NCI-H2227 (cell line): ENCODE data around the gene TFF1.
A peak's percentile ranks its signal among the peaks of the same experiment; 100 is the strongest.

Experiments
- DNase-seq: peaks from one replicate; lab custom pipeline; 2025; ENCODE audit not compliant: unreplicated experiment; lab: John Stamatoyannopoulos, UW

The TFF1 gene

DNA sequence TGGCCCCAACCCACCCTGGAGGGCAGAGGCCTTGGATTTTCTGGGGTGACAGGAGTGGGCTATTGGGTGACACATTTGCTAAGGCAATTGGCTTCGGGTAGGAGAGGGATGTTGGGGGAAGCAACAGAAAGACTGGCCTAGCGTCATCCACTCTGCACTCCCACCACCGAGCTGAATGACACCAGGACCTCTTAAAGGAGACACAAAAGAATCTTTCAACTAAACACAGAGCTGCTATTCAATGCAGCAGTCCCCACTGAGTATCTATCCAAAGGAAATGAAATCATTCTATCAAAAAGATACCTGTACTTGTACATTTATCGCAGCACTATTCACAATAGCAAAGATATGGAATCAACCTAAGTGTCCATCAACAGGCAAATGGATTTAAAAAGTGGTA lies 21.7 kb downstream of the TFF1 start:
- DNase-seq = no peak

- no peak for DNase-seq
These were observed 22.3 kb downstream of the TFF1 start for GRCh38 chr21:42343963-42344510.

- no peak for DNase-seq
These were observed 22.8 kb downstream of the TFF1 start for GRCh38 chr21:42343556-42343955.

- no peak for DNase-seq
These were observed 23.2 kb downstream of the TFF1 start for GRCh38 chr21:42343101-42343500.

GRCh38 chr21:42341776-42342542 lies 24.4 kb downstream of the TFF1 start:
- DNase-seq = no peak

GRCh38 chr21:42340187-42341050 lies 25.9 kb downstream of the TFF1 start:
- DNase-seq = no peak

GRCh38 chr21:42338729-42339715 lies 27.3 kb downstream of the TFF1 start:
- DNase-seq = no peak

DNA sequence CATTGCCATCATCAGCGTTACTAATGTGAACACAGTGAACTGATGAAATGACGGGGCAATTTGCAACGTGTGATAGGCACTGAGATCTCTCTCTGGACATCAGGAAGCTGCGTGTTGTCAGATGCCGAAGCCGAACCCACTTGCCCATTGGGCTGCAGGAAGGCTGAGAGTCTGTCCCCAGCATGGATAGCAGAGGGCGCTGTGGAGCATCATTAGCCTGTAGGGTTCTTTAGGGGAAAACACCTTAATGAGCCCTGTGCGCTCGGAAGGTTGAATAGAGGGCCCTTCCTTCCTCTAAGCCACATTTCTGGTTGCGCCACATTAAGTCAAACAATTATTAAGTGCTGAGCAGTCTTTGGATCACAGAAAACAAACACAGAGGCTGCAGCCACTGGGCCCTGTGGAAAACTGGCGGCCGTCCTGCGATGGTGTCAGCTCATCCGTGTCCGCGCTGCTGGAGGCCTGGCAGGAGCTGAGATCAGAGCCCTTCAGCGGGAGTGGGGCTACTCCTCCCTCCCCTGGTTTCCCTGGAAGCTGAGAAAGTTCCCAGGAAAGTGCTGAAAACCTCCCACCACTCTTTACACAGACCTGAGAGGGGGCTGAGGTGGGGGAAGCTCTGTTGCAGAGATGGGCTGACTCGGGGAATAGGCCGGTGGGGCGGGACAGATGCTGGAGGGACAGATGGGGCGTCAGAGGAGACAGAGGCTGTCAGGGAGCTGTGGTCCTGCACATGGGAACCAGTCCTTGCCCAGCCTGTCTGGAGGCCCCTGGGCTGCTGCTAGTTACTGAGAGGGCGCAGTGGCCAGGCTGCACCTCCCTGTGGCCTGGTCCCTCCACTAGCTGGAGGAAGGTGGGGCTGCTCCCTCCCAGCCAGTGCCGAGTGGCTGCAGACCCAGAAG lies 28.3 kb downstream of the TFF1 start:
- DNase-seq = peak; percentile 81

- no peak for DNase-seq
These were observed 29.1 kb downstream of the TFF1 start for GRCh38 chr21:42337276-42337675.

DNA sequence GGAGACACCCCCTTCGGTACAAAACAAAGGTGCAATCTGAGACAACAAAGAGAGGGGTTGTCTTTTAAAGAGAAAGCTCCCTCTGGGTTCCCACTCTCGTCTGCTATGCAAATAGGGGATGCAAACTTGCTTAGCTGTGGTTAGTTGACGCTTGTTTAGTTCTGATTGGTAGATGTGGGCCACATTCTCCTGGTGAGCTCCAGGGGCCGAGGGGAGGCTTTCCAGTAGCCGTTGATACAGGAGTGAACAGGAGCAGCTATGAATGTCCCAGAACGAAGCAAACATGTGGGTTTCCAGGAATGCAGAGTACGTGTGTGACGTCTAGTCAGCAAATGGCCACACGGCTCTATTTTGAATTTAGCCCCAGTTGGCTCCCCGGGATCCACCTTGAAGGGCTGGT lies 30.3 kb downstream of the TFF1 start:
- peak; percentile 40 for DNase-seq

DNA sequence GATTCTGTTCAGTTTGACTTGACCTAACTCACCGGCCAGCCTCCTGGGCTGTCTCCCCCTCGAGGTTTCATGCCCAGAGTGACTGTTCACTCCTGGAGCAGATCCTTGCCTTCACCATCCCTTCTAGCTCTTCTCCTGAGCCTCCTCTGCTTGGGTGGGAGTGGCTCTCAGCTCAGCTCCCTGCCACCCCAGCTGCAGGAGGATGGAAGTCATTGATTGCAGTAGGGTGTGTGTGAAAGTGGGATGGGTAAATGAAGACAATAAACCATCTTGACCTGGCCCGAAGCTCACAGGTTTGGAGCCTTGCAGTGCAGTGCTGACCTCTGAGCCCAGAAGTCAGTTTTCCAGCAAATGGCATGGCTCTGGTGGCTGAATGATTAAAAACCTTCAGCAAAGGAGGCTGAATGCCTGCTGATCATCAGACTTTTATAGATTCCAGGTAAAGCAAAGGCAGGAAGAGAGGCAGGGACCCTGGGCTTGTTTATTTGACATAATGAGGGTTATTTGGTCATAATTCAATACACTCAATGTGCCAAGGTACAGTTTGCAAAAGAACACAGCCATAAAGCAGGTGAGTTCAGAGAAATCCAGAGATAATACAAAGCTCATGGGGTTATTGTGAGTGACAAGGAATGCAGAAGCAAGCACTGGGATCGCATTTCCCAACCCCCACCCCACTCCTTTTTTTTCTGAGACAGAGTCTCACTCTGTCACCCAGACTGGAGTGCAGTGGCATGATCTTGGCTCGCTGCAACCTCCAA lies 33.6 kb downstream of the TFF1 start:
- DNase-seq = no peak

DNA sequence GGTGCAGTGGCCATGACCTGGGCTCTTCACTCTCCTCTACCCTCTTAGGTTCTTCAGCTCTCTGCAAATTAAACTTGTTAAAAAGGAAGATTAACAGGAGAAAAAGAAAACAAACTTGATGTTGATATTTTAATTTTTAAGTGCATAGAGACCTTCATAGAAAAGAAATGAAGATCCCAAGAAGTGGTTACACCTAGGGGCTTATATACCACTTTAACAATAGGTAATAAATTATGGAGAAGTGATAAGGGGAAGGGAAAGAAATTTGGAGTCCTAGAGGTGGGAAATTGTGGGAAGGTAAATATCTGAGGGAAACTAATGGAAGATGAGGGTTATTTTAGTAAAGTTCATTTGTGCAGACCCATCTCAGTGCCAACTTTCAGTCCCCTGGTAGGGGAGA lies 34.7 kb downstream of the TFF1 start:
- DNase-seq = no peak

DNA sequence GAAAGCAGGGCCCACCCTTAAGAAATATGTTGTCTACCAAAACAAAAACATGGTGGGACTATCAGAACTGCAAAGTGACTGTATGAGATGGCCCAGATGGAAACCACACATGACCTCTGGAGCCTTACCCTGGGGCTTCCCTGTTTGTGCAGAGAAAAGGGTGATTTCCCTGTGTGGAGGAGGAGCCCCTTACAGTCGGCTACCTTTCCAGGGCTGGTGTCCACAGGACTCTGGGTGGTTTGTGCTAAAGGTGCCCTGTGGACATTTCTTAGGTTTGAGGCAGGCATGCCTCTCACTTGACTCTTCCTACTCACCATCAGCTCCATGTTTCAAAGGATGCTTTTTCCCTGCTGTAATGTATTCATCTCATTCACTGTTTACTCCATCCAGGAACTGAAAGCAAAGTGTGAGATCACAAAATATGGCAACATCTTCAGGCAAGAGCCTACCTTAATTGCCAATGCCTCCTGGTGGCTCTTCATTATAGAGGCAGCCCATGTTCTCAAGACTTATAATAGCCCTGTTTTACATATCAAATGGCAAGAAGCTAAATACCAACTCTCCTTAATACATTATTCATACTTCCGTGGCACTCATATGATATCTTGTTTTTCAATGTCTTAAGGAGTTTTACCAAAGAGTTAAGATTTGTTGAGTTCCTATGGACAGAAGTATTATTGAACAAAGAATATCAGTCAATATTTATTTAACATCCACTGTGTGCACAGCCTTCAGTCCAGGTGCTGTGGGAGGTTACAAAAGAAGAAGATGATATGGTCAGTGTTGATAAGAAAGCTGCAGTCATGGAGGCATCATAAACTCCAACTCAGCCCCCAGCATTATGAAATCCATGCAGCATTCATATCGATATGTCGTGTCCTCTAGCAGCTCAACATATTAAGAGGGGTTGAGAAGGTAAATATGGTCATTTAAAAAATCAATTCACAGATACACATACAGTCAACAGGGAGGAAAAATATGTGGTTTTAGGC lies 35.7 kb downstream of the TFF1 start:
- no peak for DNase-seq

DNA sequence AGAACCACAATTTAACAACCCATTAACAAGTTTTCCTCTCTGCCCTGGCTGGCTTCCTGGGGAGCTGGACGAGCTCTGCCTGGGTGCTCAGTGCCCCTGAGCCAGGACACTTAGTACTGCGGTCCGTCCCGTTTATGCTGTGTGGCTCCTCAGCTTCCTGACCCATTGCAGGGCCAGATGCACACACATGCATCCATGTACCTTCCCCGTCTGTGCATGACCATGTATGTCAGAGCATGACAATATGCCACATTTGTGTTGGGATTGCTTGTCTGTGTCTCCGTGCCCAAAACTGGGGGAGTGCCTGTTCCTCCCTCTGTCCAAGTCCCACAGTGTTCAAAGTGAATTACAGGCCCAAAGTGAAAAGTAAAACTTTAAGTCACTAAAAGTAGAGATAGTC lies 41.4 kb downstream of the TFF1 start:
- no peak for DNase-seq

DNA sequence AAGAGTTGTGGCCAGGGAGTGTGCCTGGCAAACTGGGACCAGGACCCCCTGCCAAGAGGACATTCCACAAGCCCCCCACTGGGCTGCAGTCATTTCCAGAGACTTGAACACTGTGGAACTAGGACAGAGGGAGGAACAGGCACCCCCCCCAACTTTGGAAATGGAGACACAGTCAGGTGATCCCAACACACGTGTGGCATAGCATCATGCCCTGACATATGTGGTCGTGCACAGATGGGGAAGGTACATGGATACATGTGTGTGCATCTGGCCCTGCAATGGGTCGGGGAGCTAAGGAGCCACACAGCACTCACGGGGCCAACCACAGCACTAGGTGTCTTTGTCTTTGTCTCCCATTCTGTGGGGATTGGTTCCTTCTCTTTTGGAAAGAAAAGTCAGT lies 44.5 kb downstream of the TFF1 start:
- DNase-seq = no peak

DNA sequence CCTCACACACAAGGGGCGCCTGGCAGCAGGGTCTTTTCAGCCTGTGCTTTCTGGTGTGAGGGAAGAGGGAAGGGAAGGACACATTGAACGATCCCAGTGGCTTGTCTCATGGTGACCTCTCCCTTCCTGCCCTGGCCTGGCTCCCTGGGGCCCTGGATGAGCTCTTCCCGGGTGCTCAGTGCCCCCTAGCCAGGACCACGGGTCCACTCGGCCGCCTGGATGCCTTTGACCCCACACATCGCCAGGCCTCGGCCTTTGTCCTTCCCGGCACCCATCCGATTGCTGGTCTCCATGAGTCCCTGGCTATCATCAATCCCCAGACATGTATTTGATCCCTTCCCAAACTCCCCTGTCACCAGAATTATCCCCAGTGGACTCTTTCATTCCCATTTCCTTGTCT lies 45.1 kb downstream of the TFF1 start:
- DNase-seq = no peak

DNA sequence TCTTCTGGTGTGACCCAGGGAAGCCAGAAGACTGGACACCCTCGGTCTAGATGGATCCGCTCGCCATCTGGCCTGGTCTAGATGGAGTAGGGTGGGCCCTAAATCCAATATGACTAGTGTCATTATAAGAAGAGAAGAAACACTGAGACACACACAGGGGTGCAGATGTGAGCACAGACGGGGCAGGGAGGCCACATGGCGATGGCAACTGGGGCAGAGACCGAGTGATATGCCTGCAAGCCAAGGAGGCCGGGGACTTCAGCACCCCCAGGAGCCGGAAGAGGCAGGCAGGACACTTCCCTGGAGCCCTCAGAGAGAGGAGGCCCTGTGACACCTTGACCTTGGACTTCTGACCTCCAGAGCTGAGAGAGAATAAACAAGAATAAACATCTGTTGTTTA lies 45.5 kb downstream of the TFF1 start:
- no peak for DNase-seq
